GM18858 (cell line): ENCODE measurements around the gene IFNA16.
A peak's percentile ranks its signal among the peaks of the same experiment; 100 is the strongest.
"Not testable (repeated sequence)": the region's sequence is repeated elsewhere in the genome, so short reads cannot be mapped to it uniquely, and the experiment has no call there.

Experiments used
- ATAC-seq: cut with Tn5 transposase; IDR thresholded peaks from one replicate; pipeline ENCODE4 v1.9.1; 2021; ENCODE audit not compliant: unreplicated experiment

The IFNA16 gene

DNA sequence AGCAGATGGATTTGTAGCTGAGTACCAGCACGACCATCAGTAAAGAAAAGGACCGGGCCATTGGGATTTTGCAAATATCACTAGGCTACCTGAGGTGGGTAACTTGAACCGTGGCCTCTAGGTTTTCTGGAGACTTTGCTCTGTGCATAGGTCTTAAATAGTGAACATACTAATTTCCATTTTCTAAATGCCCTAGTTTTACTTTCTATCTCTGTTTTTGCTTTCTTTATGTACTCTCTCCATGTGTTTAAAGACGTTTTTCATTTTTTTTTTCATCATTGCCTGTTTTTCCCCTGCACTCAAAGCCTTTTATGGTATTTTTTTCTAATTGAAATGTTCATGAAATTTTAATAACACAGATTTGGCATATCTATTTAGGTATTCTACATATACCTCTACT is 15.0 kb downstream of the IFNA16 start, which contains the start of gene IFNA7:
Gene IFNA7 (minus strand): TSS at position 101 of the 400 bp plus-strand sequence. CDS start 40 bp downstream, at position 61.
- ATAC-seq, result not testable (repeated sequence)

- ATAC-seq, result peak; percentile 84
Observed at GRCh38 chr9:21194867-21195776, 22.0 kb downstream of the IFNA16 start.

DNA sequence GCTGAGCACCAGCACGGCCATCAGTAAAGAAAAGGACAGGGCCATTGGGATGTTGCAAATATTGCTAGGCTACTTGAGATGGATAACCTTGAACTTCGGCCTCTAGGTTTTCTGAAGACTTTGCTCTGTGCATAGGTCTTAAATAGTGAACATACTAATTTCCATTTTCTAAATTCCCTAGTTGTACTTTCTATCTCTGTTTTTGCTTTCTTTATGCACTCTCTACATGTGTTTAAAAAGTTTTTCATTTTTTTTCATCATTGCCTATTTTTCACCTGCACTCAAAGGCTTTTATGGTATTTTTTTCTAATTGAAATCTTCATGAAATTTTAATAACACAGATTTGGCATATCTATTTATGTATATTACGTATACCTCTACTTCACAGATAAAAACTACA is 29.6 kb downstream of the IFNA16 start, which contains the start of gene IFNA4:
Gene IFNA4 (minus strand): TSS at position 101 of the 400 bp plus-strand sequence. CDS start 56 bp downstream, at position 45.
- not testable (repeated sequence) for ATAC-seq

GRCh38 chr9:21182810-21183736 is 34.0 kb downstream of the IFNA16 start:
- ATAC-seq, result peak; percentile 95

DNA sequence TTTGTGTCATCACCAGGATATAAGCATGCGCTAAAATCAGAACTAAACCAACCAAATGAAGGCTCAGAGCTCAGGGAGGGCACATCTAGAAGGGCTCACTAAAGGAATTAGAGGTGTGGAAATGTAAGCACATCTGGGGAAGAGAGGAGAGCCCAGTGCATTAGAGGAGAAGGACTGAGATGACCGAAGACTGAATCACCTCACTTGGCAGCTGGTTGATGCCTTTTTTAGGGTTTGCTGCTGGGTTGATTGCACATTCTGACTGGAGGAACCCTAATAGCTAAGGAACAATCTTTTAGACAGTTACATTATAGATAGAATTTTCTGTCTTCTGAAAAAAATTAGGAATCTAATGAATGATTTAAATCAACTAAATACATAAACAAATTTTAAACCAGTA is 42.4 kb downstream of the IFNA16 start:
- ATAC-seq, result no peak

- no peak for ATAC-seq
Observed at GRCh38 chr9:21172156-21172555, 45.0 kb downstream of the IFNA16 start.

DNA sequence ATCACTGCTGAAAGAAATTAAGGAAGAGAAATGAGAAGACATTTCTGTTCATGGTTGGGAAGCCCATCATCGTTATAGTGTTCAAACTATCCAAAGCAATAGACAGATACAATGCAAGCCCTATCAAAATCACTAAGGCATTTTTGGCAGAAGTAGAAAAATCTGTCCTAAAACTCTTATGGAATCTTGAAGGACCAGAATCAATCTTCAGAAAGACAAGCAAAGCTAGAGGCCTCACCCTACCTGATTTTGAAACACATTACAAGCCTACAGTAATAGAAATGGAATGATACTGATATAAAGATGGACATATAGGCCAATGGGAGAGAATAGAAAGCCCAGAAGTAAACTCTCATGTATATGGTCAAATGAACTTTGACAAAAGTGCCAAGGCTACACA is 45.8 kb downstream of the IFNA16 start:
- no peak for ATAC-seq

GRCh38 chr9:21166560-21166959 is 50.6 kb downstream of the IFNA16 start, which contains the start of gene IFNA21:
Gene IFNA21 (minus strand): TSS chr9:21166660. CDS start chr9:21166612, 48 bp downstream.
- not testable (repeated sequence) for ATAC-seq
